ENCODE measurements around the gene NR5A1. TPM values are rescaled to one million over a fixed set of nuclear protein-coding genes. Genes with fewer than 3 reads are reported as not detected.

NR5A1 gene
- not detected for total RNA-seq

DNA sequence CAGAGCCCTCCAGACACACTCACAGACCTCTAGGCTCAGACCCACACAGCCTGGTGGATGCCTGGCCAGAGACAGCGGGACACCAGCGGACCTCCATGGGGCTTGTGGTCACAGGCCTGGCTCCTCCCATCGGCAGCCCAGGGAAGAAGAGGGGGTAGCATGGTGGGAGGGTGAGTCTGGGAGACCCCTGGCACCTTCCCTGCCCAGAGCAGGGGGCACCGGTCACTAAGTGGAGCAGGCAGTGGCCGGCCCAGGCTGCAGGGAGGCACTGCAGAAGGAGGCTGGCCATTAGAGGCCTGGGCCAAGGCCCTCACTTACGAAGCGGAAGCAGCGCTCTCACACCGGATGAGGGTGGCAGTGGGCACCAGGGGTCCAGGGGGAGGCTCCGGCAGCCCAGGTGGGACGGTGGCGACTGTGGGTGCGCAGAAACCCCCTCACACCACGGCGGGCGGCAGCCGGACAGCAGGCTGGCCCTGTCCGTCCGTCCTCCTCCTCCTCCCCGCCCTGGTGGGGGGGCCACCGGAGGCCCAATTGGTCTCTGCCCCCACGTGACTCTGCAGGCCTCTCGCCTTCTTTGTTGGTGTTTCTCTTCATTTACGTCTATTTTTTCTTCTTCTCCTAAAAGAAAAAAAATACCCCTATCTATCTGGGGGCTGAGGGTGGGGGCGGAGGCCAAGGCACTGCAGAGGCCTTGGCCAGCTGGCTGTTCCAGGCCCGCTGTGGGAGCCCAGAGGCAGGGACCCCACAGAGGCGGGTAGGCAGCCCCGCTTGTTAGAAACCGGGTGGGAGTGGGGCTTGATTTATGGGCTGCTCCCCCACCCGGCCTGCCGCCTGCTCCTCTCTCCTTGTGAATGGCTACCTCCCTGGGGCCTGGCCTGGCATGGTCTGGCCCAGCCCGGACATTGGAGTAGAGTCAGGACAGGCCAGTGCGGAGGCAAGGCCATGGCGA is at the start of gene NR5A1:
Gene NR5A1, minus strand, starts transcription at position 469 of the 949 bp plus-strand sequence. CDS start 4,004 bp downstream, outside the sequence.

DNA sequence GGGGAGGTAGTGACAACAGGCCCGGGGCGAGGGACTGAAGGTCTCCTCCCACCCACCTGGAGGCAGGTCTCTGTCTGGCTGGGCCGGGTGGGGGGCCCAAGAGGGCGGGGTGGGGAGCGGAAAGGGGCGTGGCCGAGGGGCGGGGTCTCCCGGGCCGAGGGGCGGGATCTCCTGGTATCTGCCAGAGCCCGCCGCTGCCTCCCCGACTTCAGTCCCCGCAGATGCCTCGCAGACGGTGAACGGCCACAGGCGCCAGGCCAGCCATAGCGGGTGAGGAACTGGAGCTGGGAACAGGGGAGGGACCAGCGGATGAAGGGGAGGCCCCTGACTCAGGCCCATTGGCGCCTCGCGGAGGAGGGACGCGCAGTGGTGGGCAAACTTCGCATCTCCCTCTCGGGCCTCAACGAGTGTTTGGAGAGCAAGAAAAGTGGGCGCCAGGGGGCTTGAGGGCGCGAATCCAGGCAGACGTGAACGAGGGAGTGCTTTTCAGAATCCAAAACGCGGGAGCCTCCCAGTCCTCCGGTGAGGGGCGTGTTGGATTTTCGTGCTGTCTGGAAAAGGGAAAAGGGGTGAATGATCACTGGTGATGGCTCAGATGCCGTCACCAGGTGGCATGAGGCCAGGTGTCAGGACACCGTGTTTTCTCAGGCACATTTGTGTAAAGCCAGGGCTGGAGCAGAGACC is 56.8 kb downstream of the NR5A1 start, which contains the start of gene ADGRD2:
Gene ADGRD2, plus strand, starts transcription at position 211 of the 684 bp plus-strand sequence. CDS start 1,216 bp downstream, outside the sequence.

Other genes with a start within 250 kb of the NR5A1 start
- 10 to 100 TPM; 22.4 to 35.0 TPM for gene NEK6, start 249.4 kb downstream of the NR5A1 start, total RNA-seq
- 100 to 1,000 TPM; 238 to 397 TPM for gene PSMB7, start 92.0 kb downstream of the NR5A1 start, total RNA-seq
- not detected for gene ADGRD2, start 56.9 kb downstream of the NR5A1 start, total RNA-seq

Measured in melanocyte of skin (primary cell).